ENCODE results near the gene TMEM151B.
"Not testable (repeated sequence)": the region's sequence is repeated elsewhere in the genome, so short reads cannot be mapped to it uniquely, and the experiment has no call there.

GRCh38 chr6:44328203-44328602 is 58.0 kb downstream of the TMEM151B start:
- not testable (repeated sequence) for TF ChIP-seq CTCF (conservative IDR thresholded peaks at IDR 0.05); ZFX (IDR thresholded peaks at IDR 0.05)
